H9 (cell line): ENCODE data around the gene CDH7. TPM values are rescaled to one million over a fixed set of nuclear protein-coding genes. Genes with fewer than 3 reads are reported as not detected.

Experiments used
- DNase-seq: peaks from one replicate; pipeline ENCODE4 v3.0.0-alpha.2; 2017
- H2AFZ ChIP-seq: one replicate; pipeline ENCODE4 v1.6.1; 2013; ENCODE audit warnings: mild to moderate bottlenecking, low read length, control low read depth, moderate library complexity
- H2AK5ac ChIP-seq: 2 replicates; pipeline ENCODE4 v1.6.1; 2013; ENCODE audit warnings: low read length, control low read depth, mixed read lengths; ENCODE audit not compliant: insufficient read length
- H2BK120ac ChIP-seq: one replicate; pipeline ENCODE4 v1.6.1; 2013; ENCODE audit warnings: low read depth, mild to moderate bottlenecking, low read length, control low read depth, inconsistent platforms; ENCODE audit not compliant: poor library complexity, severe bottlenecking
- H2BK12ac ChIP-seq: 2 replicates; pipeline ENCODE4 v1.6.1; 2013; ENCODE audit warnings: low read length, control low read depth, mixed read lengths, low read depth; ENCODE audit not compliant: insufficient read length
- H2BK15ac ChIP-seq: 2 replicates; pipeline ENCODE4 v1.6.1; 2013; ENCODE audit warnings: low read depth, low read length, control low read depth
- H2BK20ac ChIP-seq: one replicate; pipeline ENCODE4 v1.6.1; 2013; ENCODE audit warnings: low read depth, mild to moderate bottlenecking, low read length, control low read depth, inconsistent platforms; ENCODE audit not compliant: poor library complexity, severe bottlenecking
- H2BK5ac ChIP-seq: 2 replicates; pipeline ENCODE4 v1.6.1; 2013; ENCODE audit warnings: low read length, control low read depth, mixed read lengths; ENCODE audit not compliant: insufficient read length
- H3K14ac ChIP-seq: 2 replicates; pipeline ENCODE4 v1.6.1; 2013; ENCODE audit warnings: low read length, control low read depth; ENCODE audit not compliant: insufficient read depth
- H3K18ac ChIP-seq: 2 replicates; pipeline ENCODE4 v1.6.1; 2013; ENCODE audit warnings: low read depth, mild to moderate bottlenecking, mixed read lengths, low read length, control low read depth; ENCODE audit not compliant: insufficient read length
- H3K23ac ChIP-seq: 2 replicates; pipeline ENCODE4 v1.6.1; 2013; ENCODE audit warnings: low read length, control low read depth, mixed read lengths, low read depth; ENCODE audit not compliant: insufficient read length
- H3K23me2 ChIP-seq: 2 replicates; pipeline ENCODE4 v1.6.1; 2013; ENCODE audit warnings: low read depth, mild to moderate bottlenecking, mixed read lengths, low read length, control low read depth; ENCODE audit not compliant: insufficient read length, poor library complexity, severe bottlenecking
- H3K27ac ChIP-seq: 2 replicates; pipeline ENCODE4 v1.5.1; 2013; ENCODE audit warnings: low read length, control low read depth, mixed read lengths, low read depth; ENCODE audit not compliant: insufficient read length
- H3K27me3 ChIP-seq: 2 replicates; pipeline ENCODE4 v1.6.1; 2013; ENCODE audit warnings: low read length, control low read depth, inconsistent platforms; ENCODE audit not compliant: insufficient read depth
- H3K4ac ChIP-seq: 2 replicates; pipeline ENCODE4 v1.6.1; 2013; ENCODE audit warnings: low read depth, mild to moderate bottlenecking, control low read depth, inconsistent platforms, low read length, moderate library complexity
- H3K4me1 ChIP-seq: 2 replicates; pipeline ENCODE4 v1.6.1; 2013; ENCODE audit warnings: low read length, control low read depth, inconsistent platforms; ENCODE audit not compliant: insufficient read depth
- H3K4me2 ChIP-seq: 2 replicates; pipeline ENCODE4 v1.6.1; 2013; ENCODE audit warnings: low read length, control low read depth, mixed read lengths; ENCODE audit not compliant: insufficient read length, insufficient read depth
- H3K56ac ChIP-seq: 2 replicates; pipeline ENCODE4 v1.6.1; 2013; ENCODE audit warnings: low read depth, mild to moderate bottlenecking, mixed read lengths, low read length, control low read depth; ENCODE audit not compliant: insufficient read length
- H3K79me1 ChIP-seq: 2 replicates; pipeline ENCODE4 v1.6.1; 2013; ENCODE audit warnings: low read depth, mild to moderate bottlenecking, moderate library complexity, low read length, control low read depth, inconsistent platforms; ENCODE audit not compliant: insufficient read depth, poor library complexity, severe bottlenecking
- H3K79me2 ChIP-seq: 2 replicates; pipeline ENCODE4 v1.6.1; 2013; ENCODE audit warnings: low read length, control low read depth, inconsistent platforms; ENCODE audit not compliant: insufficient read depth
- H3K9ac ChIP-seq: 2 replicates; pipeline ENCODE4 v1.6.1; 2013; ENCODE audit warnings: low read length, control low read depth, mixed read lengths; ENCODE audit not compliant: insufficient read length; ENCODE audit errors: extremely low read depth
- H3K9me3 ChIP-seq: one replicate; pipeline ENCODE4 v1.6.1; 2013; ENCODE audit warnings: low read depth, low read length, inconsistent platforms; ENCODE audit not compliant: control insufficient read depth
- H3T11ph ChIP-seq: one replicate; pipeline ENCODE4 v1.6.1; 2013; ENCODE audit warnings: mild to moderate bottlenecking, low read length, control low read depth, inconsistent platforms
- H4K20me1 ChIP-seq: one replicate; pipeline ENCODE4 v1.6.1; 2013; ENCODE audit not compliant: control insufficient read depth, insufficient read length, insufficient read depth
- H4K5ac ChIP-seq: 2 replicates; pipeline ENCODE4 v1.6.1; 2013; ENCODE audit warnings: low read depth, mild to moderate bottlenecking, mixed read lengths, low read length, control low read depth; ENCODE audit not compliant: insufficient read length
- H4K8ac ChIP-seq: replicated peaks from 2 replicates; pipeline ENCODE4 v1.6.1; 2013; ENCODE audit warnings: low read length, control low read depth, mixed read lengths, low read depth; ENCODE audit not compliant: insufficient read length
- H4K91ac ChIP-seq: 2 replicates; pipeline ENCODE4 v1.6.1; 2013; ENCODE audit warnings: low read depth, mild to moderate bottlenecking, moderate library complexity, mixed read lengths, low read length, control low read depth; ENCODE audit not compliant: insufficient read length
- H3K27ac Mint-ChIP-seq, 3 experiments: 2 replicates in 2 of 3; 3 replicates in 1 of 3; pipeline ENCODE4 v1.8.0; 2020 to 2021; ENCODE audit warnings: mixed read lengths in 3 of 3, mild to moderate bottlenecking in 1 of 3, moderate library complexity in 1 of 3
- H3K27me3 Mint-ChIP-seq: 2 replicates; pipeline ENCODE4 v1.8.0; 2021; ENCODE audit warnings: low read depth, mild to moderate bottlenecking, moderate library complexity, mixed read lengths
- H3K36me3 Mint-ChIP-seq, 3 experiments: 2 replicates in 2 of 3; 3 replicates in 1 of 3; pipeline ENCODE4 v1.8.0; 2020 to 2021; ENCODE audit warnings: low read depth in 3 of 3, mixed read lengths in 3 of 3; ENCODE audit not compliant: insufficient read depth in 1 of 3
- H3K4me1 Mint-ChIP-seq, 2 experiments: 2 replicates each; pipeline ENCODE4 v1.8.0; 2020; ENCODE audit warnings: mixed read lengths in 2 of 2
- H3K4me3 Mint-ChIP-seq, 2 experiments: 2 replicates in 1 of 2; 3 replicates in 1 of 2; pipeline ENCODE4 v1.8.0; 2020 to 2021; ENCODE audit warnings: mild to moderate bottlenecking in 2 of 2, mixed read lengths in 2 of 2, moderate library complexity in 1 of 2
- H3K9me3 Mint-ChIP-seq, 2 experiments: 2 replicates in 1 of 2; 3 replicates in 1 of 2; pipeline ENCODE4 v1.8.0; 2020; ENCODE audit warnings: mild to moderate bottlenecking in 2 of 2, mixed read lengths in 2 of 2, moderate library complexity in 1 of 2
- WGBS: extraction: QIAGEN DNeasy Blood & Tissue Kit; methylation state at CpG from one replicate; pipeline ENCODE4 v1.1.7; 2013; ENCODE audit warnings: missing lambda C conversion rate, low lambda C conversion rate, mixed read lengths; ENCODE audit not compliant: insufficient read length; ENCODE audit errors: extremely low coverage; 5-methylcytosine and 5-hydroxymethylcytosine counted together
- total RNA-seq: library from RNA; stranded (reverse); gene quantifications from 2 replicates; pipeline ENCODE4 v1.2.1, GENCODE V29; 2021
- TF ChIP-seq, protein P1 (sequence below): fragments of 200-600 bp; sonication (generic); conservative IDR thresholded peaks from 3 replicates; pipeline ENCODE4 v1.8.0; 2021; ENCODE audit warnings: antibody characterized with exemption, mild to moderate bottlenecking

The CDH7 gene
- total RNA-seq, 1 experiment from 2014 or later: 0.13 TPM

DNA sequence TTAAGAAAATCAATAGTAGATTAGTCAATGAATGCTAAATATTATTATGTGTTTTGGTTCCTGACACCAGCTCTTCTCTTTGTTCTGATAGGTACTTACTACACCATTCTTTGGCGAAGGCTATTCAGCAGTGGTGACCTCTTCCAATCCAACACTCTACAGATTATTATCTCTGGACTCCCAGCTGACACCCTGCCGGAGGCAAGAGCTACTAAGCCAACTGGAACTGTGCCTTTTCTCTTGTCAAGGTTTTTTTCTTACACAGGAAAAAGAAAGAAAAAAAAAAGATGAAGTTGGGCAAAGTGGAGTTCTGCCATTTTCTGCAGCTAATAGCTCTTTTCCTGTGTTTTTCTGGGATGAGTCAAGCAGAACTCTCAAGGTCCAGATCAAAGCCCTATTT lies 11.7 kb downstream of the CDH7 start:
- Histone ChIP-seq H2BK20ac (no peak overlapping the region), H2BK15ac (no peak overlapping the region), H2AFZ (no peak overlapping the region), H3K79me1 (no peaks in the 10 kb centered on the region), H2BK5ac (no peak overlapping the region), H3K23me2 (no peaks in the 10 kb centered on the region), H3K4me1 (no peaks in the 10 kb centered on the region), H4K5ac (no peak overlapping the region), H4K20me1 (no peaks in the 10 kb centered on the region), H2BK12ac (no peak overlapping the region), H3T11ph (no peak overlapping the region), H3K14ac (no peak overlapping the region), H3K79me2 (no peaks in the 10 kb centered on the region), H3K27me3 (no peaks in the 10 kb centered on the region), H3K4me2 (no peak overlapping the region), H4K91ac (no peak overlapping the region), H3K4ac (no peak overlapping the region), H3K9ac (no peak overlapping the region), H3K27ac (no peak overlapping the region), H2BK120ac (no peak overlapping the region), H2AK5ac (no peak overlapping the region), H3K23ac (no peak overlapping the region), H3K56ac (no peak overlapping the region), H3K9me3 (no peaks in the 10 kb centered on the region), H3K18ac (no peak overlapping the region), H4K8ac (no peak overlapping the region)
- TF ChIP-seq, protein P1, sequence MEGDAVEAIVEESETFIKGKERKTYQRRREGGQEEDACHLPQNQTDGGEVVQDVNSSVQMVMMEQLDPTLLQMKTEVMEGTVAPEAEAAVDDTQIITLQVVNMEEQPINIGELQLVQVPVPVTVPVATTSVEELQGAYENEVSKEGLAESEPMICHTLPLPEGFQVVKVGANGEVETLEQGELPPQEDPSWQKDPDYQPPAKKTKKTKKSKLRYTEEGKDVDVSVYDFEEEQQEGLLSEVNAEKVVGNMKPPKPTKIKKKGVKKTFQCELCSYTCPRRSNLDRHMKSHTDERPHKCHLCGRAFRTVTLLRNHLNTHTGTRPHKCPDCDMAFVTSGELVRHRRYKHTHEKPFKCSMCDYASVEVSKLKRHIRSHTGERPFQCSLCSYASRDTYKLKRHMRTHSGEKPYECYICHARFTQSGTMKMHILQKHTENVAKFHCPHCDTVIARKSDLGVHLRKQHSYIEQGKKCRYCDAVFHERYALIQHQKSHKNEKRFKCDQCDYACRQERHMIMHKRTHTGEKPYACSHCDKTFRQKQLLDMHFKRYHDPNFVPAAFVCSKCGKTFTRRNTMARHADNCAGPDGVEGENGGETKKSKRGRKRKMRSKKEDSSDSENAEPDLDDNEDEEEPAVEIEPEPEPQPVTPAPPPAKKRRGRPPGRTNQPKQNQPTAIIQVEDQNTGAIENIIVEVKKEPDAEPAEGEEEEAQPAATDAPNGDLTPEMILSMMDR: no peak
- no peaks in the 10 kb centered on the region for H3K36me3 Mint-ChIP-seq
- DNase-seq: no peak
- H3K4me1 Mint-ChIP-seq: no peaks in the 10 kb centered on the region
- no peak overlapping the region for H3K4me3 Mint-ChIP-seq
- peak overlapping the region in 1 of 3 experiments; percentile 48; a peak in 1 of 7 replicates for H3K27ac Mint-ChIP-seq
- H3K9me3 Mint-ChIP-seq: no peaks in the 10 kb centered on the region
- H3K27me3 Mint-ChIP-seq: peaks cover 3% of the 10 kb centered on the region; the same call in 1 of the 2 replicates
- WGBS: no CpG with 5 or more reads among the region's 2 CpGs
